ENCODE measurements around the gene IL17RB.
A peak's percentile ranks its signal among the peaks of the same experiment; 100 is the strongest.

IL17RB gene

DNA sequence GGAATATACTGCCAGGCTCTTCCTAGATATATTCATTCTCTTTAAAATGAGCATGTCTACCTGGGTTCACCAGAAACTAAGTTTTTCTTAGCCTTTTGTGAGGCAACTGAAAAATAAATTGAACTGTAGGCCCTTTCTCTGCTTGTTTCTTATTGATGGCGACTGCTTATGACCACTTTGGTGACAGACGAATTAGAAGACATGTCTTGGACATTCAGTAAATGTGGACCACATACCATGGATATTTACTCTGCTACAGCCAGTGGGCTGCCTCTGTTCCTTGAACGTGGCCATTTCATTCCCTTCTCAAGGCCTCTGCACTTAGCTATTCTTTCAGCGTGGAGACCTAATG lies 45.9 kb downstream of the IL17RB start:
- peak; percentile 21 for FAIRE-seq
- no peak for TF ChIP-seq CTCF (IDR thresholded peaks at IDR 0.05; ENCODE audit: insufficient read depth, missing control alignments)
- DNase-seq (ENCODE audit: insufficient read length, low spot score): no peak

GRCh38 chr3:53899750-53900149 lies 53.4 kb downstream of the IL17RB start:
- DNase-seq (ENCODE audit: insufficient read length, low spot score) (no peak), FAIRE-seq (no peak)
- no peak for TF ChIP-seq CTCF (IDR thresholded peaks at IDR 0.05; ENCODE audit: insufficient read depth, missing control alignments)

- no peak for TF ChIP-seq CTCF (IDR thresholded peaks at IDR 0.05; ENCODE audit: insufficient read depth, missing control alignments)
- FAIRE-seq (no peak), DNase-seq (ENCODE audit: insufficient read length, low spot score) (no peak)
Measured at GRCh38 chr3:53900666-53901331, 54.4 kb downstream of the IL17RB start.

DNA sequence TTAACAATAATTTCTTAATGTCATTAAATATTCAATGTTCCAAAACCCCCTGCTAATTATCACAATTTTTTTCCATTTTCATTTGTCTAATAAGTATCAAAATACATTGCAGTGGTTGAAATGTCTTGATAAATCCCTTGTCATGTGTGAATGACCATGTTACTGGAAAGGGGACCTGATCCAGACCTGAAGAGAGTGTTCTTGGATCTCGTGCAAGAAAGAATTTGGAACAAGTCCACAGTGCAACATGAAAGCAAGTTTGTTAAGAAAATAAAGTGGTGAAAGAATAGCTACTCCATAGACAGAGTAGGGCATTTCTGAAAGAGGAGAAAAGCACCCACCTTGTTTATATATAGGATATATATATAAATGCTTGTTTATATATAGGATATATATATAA lies 55.7 kb downstream of the IL17RB start:
- no peak for TF ChIP-seq CTCF (IDR thresholded peaks at IDR 0.05; ENCODE audit: insufficient read depth, missing control alignments)
- no peak for DNase-seq (ENCODE audit: insufficient read length, low spot score)

GRCh38 chr3:53902711-53903110 lies 56.3 kb downstream of the IL17RB start:
- FAIRE-seq (no peak), DNase-seq (ENCODE audit: insufficient read length, low spot score) (no peak)
- no peak for TF ChIP-seq CTCF (IDR thresholded peaks at IDR 0.05; ENCODE audit: insufficient read depth, missing control alignments)

More for the DNA sequence above, 55.7 kb downstream of the IL17RB start:
- FAIRE-seq: no peak

DNA sequence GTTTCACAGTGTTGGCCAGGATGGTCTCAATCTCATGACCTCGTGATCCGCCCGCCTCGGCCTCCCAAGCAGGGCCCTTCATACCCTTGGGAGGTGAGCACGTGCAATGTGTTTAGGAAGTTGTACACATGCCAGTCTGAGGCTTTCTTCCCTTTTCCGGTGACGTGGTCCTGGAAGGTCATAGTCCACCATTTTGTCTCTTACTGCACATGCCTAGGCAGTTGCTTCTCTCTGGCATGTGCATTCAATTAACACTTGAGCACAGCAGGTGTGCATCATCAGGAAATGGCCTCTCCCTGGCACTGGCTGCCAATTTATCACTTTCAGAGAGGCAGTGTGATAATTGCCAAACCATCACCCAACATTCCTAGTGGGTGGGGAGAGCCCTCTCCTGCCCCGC lies 67.0 kb downstream of the IL17RB start:
- FAIRE-seq: no peak
- no peak for DNase-seq (ENCODE audit: insufficient read length, low spot score)
- TF ChIP-seq CTCF (IDR thresholded peaks at IDR 0.05; ENCODE audit: insufficient read depth, missing control alignments): no peak

All from D721Med (cell line).